ENCODE data around the gene TP53BP2. TPM values are rescaled to one million over a fixed set of nuclear protein-coding genes. Genes with fewer than 3 reads are reported as not detected.

The TP53BP2 gene
- total RNA-seq, 1 experiment from 2014 or later, result 34.7 TPM

GRCh38 chr1:223765036-223765718 lies 80.6 kb downstream of the TP53BP2 start:
- no peak for DNase-seq (ENCODE audit: low read depth)

- DNase-seq (ENCODE audit: low read depth), result no peak
Observed at GRCh38 chr1:223763881-223764280, 81.9 kb downstream of the TP53BP2 start.

GRCh38 chr1:223763251-223763650 lies 82.5 kb downstream of the TP53BP2 start:
- DNase-seq (ENCODE audit: low read depth), result no peak

GRCh38 chr1:223761411-223761810 lies 84.3 kb downstream of the TP53BP2 start:
- no peak for DNase-seq (ENCODE audit: low read depth)

- no peak for DNase-seq (ENCODE audit: low read depth)
Observed at GRCh38 chr1:223760833-223761232, 84.9 kb downstream of the TP53BP2 start.

- no peak for DNase-seq (ENCODE audit: low read depth)
Observed at GRCh38 chr1:223759273-223759672, 86.5 kb downstream of the TP53BP2 start.

GRCh38 chr1:223758734-223759133 lies 87.0 kb downstream of the TP53BP2 start:
- DNase-seq (ENCODE audit: low read depth), result no peak

- no peak for DNase-seq (ENCODE audit: low read depth)
Observed at GRCh38 chr1:223756806-223757700, 88.7 kb downstream of the TP53BP2 start.

- DNase-seq (ENCODE audit: low read depth), result no peak
Observed at GRCh38 chr1:223755992-223756775, 89.6 kb downstream of the TP53BP2 start.

- no peak for DNase-seq (ENCODE audit: low read depth)
Observed at GRCh38 chr1:223755432-223755792, 90.3 kb downstream of the TP53BP2 start.

GRCh38 chr1:223754681-223755431 lies 90.9 kb downstream of the TP53BP2 start:
- no peak for DNase-seq (ENCODE audit: low read depth)

- DNase-seq (ENCODE audit: low read depth), result no peak
Observed at GRCh38 chr1:223752721-223753515, 92.8 kb downstream of the TP53BP2 start.

- DNase-seq (ENCODE audit: low read depth), result no peak
Observed at GRCh38 chr1:223751696-223752095, 94.1 kb downstream of the TP53BP2 start.

GRCh38 chr1:223750730-223751570 lies 94.8 kb downstream of the TP53BP2 start:
- no peak for DNase-seq (ENCODE audit: low read depth)

GRCh38 chr1:223748773-223749733 lies 96.7 kb downstream of the TP53BP2 start:
- DNase-seq (ENCODE audit: low read depth), result peak; percentile 60

GRCh38 chr1:223748405-223748772 lies 97.4 kb downstream of the TP53BP2 start:
- DNase-seq (ENCODE audit: low read depth), result peak; percentile 26

GRCh38 chr1:223747838-223748335 lies 97.9 kb downstream of the TP53BP2 start:
- DNase-seq (ENCODE audit: low read depth), result peak; percentile 59

GRCh38 chr1:223745731-223746130 lies 100.0 kb downstream of the TP53BP2 start:
- no peak for DNase-seq (ENCODE audit: low read depth)
